Lung (tissue), 16 donors: ENCODE results near the gene PLD4. TPM values are rescaled to one million over a fixed set of nuclear protein-coding genes. Genes with fewer than 3 reads are reported as not detected.

Experiments used
- ATAC-seq: fragments of 200-7000 bp; cut with Tn5 transposase; one replicate; pipeline ENCODE4 v1.9.1; 2020; ENCODE audit warnings: moderate number of reproducible peaks; ENCODE audit not compliant: insufficient read depth, low FRiP score
- DNase-seq, 3 donors: peaks; one replicate each; pipeline ENCODE4 v3.0.0-alpha.2; 2013 to 2017
- H3K27ac ChIP-seq, 2 donors: one replicate each; pipeline ENCODE4 v1.5.1; 2013; ENCODE audit warnings: mild to moderate bottlenecking in 2 of 2, moderate library complexity in 2 of 2, control low read depth in 1 of 2, inconsistent platforms in 1 of 2, low read depth in 1 of 2, low read length in 1 of 2
- H3K27me3 ChIP-seq, 3 donors: one replicate each; pipeline ENCODE4 v1.5.1; 2013; ENCODE audit warnings: low read length in 2 of 3; ENCODE audit not compliant: control insufficient read depth in 3 of 3, insufficient read depth in 3 of 3
- H3K36me3 ChIP-seq, 4 donors: one replicate each; pipeline ENCODE4 v1.5.1; 2013; ENCODE audit warnings: low read length in 4 of 4, mild to moderate bottlenecking in 1 of 4, moderate library complexity in 1 of 4; ENCODE audit not compliant: control insufficient read depth in 4 of 4, insufficient read depth in 4 of 4
- H3K4me1 ChIP-seq, 5 donors: one replicate each; pipeline ENCODE4 v1.5.1; 2013; ENCODE audit warnings: low read length in 5 of 5, mild to moderate bottlenecking in 2 of 5, moderate library complexity in 1 of 5; ENCODE audit not compliant: control insufficient read depth in 5 of 5, insufficient read depth in 5 of 5
- H3K4me3 ChIP-seq: one replicate; pipeline ENCODE4 v1.5.1; 2013; ENCODE audit warnings: mild to moderate bottlenecking, control low read depth, moderate library complexity
- H3K9ac ChIP-seq, 2 donors: one replicate each; pipeline ENCODE4 v1.5.1; 2013; ENCODE audit warnings: low read length in 2 of 2, control low read depth in 1 of 2; ENCODE audit not compliant: insufficient read depth in 1 of 2
- H3K9me3 ChIP-seq, 4 donors: one replicate each; pipeline ENCODE4 v1.5.1; 2013; ENCODE audit warnings: low read length in 3 of 4, mild to moderate bottlenecking in 1 of 4, moderate library complexity in 1 of 4; ENCODE audit not compliant: control insufficient read depth in 4 of 4, insufficient read depth in 3 of 4
- WGBS, 2 donors: extraction: QIAGEN DNeasy Blood & Tissue Kit; methylation state at CpG; one replicate each; pipeline ENCODE4 v1.1.7; 2013; 5-methylcytosine and 5-hydroxymethylcytosine counted together
- long read RNA-seq, 5 donors: transcript quantifications; one replicate each; lab custom pipeline, GENCODE V29; 2026
- polyA plus RNA-seq, 2 donors: library from polyadenylated mRNA; stranded (reverse); fragments of 200-250 nt; gene quantifications; one replicate each; pipeline ENCODE4 v1.2.1, GENCODE V29; 2013
- total RNA-seq, 2 donors: library from RNA; depleted of rRNA in 1 of 2; stranded (reverse); fragments of >200 nt in 1 of 2; gene quantifications; one replicate each; pipeline ENCODE4 v1.2.1, GENCODE V29; 2014 to 2021
- TF ChIP-seq, protein P1 (sequence below): IDR thresholded peaks from 2 replicates; pipeline ENCODE4 v1.5.1; 2012; ENCODE audit warnings: mild to moderate bottlenecking; ENCODE audit errors: control extremely low read depth, extremely low read depth
- donor health status: control.
- donor health status: control.
- donor health status: Bipolar disorder and iron deficiency.
- donor health status: healthy.
- donor health status: DM: yes; HTN: yes; CAD: no.

The PLD4 gene, protein sequence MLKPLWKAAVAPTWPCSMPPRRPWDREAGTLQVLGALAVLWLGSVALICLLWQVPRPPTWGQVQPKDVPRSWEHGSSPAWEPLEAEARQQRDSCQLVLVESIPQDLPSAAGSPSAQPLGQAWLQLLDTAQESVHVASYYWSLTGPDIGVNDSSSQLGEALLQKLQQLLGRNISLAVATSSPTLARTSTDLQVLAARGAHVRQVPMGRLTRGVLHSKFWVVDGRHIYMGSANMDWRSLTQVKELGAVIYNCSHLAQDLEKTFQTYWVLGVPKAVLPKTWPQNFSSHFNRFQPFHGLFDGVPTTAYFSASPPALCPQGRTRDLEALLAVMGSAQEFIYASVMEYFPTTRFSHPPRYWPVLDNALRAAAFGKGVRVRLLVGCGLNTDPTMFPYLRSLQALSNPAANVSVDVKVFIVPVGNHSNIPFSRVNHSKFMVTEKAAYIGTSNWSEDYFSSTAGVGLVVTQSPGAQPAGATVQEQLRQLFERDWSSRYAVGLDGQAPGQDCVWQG
- 1 to 10 TPM in 1 of 2 donors, under 1 TPM in 1; 0.92 to 6.3 TPM for total RNA-seq
- under 1 TPM; 0.71 to 0.84 TPM for polyA plus RNA-seq
- long read RNA-seq, donor 1, full-length matches to known transcripts: 1 of 1 reads
- long read RNA-seq, donor 1, partial matches to known transcripts: 0 of 1 reads
- long read RNA-seq, donor 1, other reads (novel, unspliced or antisense): 0 of 1 reads
- long read RNA-seq, donor 2: 0 reads
- long read RNA-seq, donor 3: 0 reads
- long read RNA-seq, donor 4: 0 reads
- long read RNA-seq, donor 5: 0 reads

DNA sequence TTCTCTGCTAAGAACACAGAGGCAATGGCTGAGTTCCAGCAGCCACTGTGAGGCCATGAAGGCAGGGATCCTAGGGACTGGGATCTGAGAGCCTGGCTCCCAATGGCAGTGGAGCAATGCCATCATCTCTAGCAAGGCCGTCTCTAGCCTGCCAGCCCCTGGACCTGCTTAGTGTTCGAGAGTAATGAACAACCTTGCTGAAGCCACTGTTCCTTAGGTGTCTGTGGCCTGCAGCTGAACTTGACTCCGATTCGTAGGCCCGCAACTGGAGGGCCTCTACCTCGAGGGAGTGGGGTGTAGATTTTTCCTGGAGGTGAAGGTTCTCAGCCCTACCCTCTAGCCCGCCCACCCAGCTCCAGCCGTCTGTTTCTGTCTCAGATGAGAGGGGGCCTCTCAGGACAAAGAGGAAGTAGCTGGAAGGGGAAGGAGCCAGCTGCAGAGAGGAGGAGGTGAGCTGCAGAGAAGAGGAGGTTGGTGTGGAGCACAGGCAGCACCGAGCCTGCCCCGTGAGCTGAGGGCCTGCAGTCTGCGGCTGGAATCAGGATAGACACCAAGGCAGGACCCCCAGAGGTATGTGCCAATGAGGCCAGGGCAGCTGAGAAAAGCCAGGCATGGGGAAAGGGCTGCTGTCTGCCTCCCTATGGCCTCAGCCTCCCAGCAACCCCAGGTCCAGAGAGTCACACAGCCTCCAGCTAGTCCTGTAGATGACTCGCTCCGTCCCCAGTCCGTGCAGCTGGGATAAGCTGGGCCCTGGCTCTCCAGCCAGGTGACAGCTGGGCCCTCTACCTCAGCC, at the start of gene PLD4:
TSS of gene PLD4 (plus strand) at position 459 of the 793 bp plus-strand sequence. CDS start 2,262 bp downstream, outside the sequence.
- WGBS, 2 donors: 37 to 71% methylated on average over 14 of the region's 14 CpGs
- Histone ChIP-seq H3K27ac (no peak within 1 kb of the TSS), H3K4me1 (no peaks in the 10 kb centered on the region), H3K9ac (no peak within 1 kb of the TSS), H3K36me3 (no peaks in the 10 kb centered on the region), H3K9me3 (peaks cover 0 to 7% (median 2%) of the 10 kb centered on the region in 4 donors), H3K4me3 (no peak within 1 kb of the TSS), H3K27me3 (no peaks in the 10 kb centered on the region)
- TF ChIP-seq, protein P1, sequence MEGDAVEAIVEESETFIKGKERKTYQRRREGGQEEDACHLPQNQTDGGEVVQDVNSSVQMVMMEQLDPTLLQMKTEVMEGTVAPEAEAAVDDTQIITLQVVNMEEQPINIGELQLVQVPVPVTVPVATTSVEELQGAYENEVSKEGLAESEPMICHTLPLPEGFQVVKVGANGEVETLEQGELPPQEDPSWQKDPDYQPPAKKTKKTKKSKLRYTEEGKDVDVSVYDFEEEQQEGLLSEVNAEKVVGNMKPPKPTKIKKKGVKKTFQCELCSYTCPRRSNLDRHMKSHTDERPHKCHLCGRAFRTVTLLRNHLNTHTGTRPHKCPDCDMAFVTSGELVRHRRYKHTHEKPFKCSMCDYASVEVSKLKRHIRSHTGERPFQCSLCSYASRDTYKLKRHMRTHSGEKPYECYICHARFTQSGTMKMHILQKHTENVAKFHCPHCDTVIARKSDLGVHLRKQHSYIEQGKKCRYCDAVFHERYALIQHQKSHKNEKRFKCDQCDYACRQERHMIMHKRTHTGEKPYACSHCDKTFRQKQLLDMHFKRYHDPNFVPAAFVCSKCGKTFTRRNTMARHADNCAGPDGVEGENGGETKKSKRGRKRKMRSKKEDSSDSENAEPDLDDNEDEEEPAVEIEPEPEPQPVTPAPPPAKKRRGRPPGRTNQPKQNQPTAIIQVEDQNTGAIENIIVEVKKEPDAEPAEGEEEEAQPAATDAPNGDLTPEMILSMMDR: no peak
- ATAC-seq: no peak
- no peak for DNase-seq

DNA sequence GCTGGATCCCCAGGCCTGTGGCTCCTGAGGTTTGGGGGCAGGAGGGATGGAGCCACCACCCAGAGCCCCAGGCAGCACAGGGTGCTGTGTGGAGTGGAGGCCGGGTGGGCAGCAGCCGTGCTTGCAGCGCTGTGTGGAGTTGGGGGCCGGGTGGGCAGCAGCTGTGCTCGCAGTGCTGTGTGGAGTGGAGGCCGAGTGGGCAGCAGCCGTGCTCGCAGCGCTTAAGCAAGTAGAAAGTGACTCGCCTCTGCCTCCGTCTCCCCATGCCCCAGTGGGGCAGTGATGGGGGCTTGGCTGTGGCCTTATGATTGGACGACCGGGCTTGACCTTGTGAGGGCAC, 49.3 kb upstream of the PLD4 start:
- H3K4me1 ChIP-seq: peaks cover 0 to 11% (median 5%) of the 10 kb centered on the region in 5 donors
- H3K4me3 ChIP-seq: no peak overlapping the region
- no peak overlapping the region for H3K9ac ChIP-seq
- H3K36me3 ChIP-seq: peaks cover 0 to 16% (median 3%) of the 10 kb centered on the region in 4 donors
- 95 to 98% methylated on average over 11 to 13 of the region's 13 CpGs for WGBS, 2 donors
- no peaks in the 10 kb centered on the region for H3K9me3 ChIP-seq
- TF ChIP-seq, protein P1: no peak
- ATAC-seq (no peak), DNase-seq (no peak)
- no peaks in the 10 kb centered on the region for H3K27me3 ChIP-seq
- H3K27ac ChIP-seq: no peak overlapping the region

DNA sequence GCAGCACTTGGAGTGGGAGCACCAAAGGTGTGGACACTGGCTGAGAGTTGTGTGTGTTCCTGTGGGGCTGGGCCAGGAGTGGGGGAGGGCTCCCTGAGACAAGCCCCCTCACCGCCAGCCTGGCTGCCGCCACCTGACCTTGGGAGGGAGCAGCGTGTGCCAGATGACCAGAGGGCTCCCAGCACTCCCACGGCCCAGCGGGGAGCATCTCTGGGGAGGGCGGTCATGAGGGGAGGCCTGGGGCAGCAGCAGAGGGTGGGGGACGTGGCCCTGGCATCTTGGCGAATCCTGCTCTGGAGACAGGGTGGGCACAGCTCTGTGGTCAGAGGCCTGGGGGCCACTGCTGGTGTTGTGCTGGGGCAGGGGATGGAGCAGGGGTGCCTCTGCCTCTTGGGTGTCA, 48.9 kb upstream of the PLD4 start:
- no peaks in the 10 kb centered on the region for H3K27me3 ChIP-seq
- ATAC-seq (no peak), DNase-seq (no peak)
- peaks cover 0 to 20% (median 7%) of the 10 kb centered on the region in 4 donors for H3K36me3 ChIP-seq
- H3K4me1 ChIP-seq: peaks cover 0 to 11% (median 5%) of the 10 kb centered on the region in 5 donors
- H3K4me3 ChIP-seq: no peak overlapping the region
- no peak overlapping the region for H3K9ac ChIP-seq
- H3K27ac ChIP-seq: no peak overlapping the region
- TF ChIP-seq, protein P1: no peak
- H3K9me3 ChIP-seq: no peaks in the 10 kb centered on the region
- 93 to 95% methylated on average over 8 of the region's 8 CpGs for WGBS, 2 donors
